ENCODE measurements around the gene DOK6. TPM values are rescaled to one million over a fixed set of nuclear protein-coding genes. Genes with fewer than 3 reads are reported as not detected.
"Not testable (repeated sequence)": the region's sequence is repeated elsewhere in the genome, so short reads cannot be mapped to it uniquely, and the experiment has no call there.

The DOK6 gene
- total RNA-seq, 2 experiments from 2014 or later: not detected

GRCh38 chr18:69813559-69813958, 412.9 kb downstream of the DOK6 start:
- ChIA-PET CTCF (no interaction called here), POLR2A (no interaction called here)
- H3K9me3 Mint-ChIP-seq (ENCODE audit: insufficient read depth): no peaks in the 10 kb centered on the region
- ATAC-seq: no peak
- no peaks in the 10 kb centered on the region for H3K36me3 Mint-ChIP-seq (ENCODE audit: low read depth)
- no peak overlapping the region for H3K27ac Mint-ChIP-seq
- no peak for DNase-seq
- no peak overlapping the region for H3K4me3 Mint-ChIP-seq
- H3K27me3 Mint-ChIP-seq (ENCODE audit: low read depth): no peaks in the 10 kb centered on the region
- H3K4me1 Mint-ChIP-seq (ENCODE audit: low read depth): no peaks in the 10 kb centered on the region

- no peaks in the 10 kb centered on the region for H3K4me1 Mint-ChIP-seq (ENCODE audit: low read depth)
- H3K4me3 Mint-ChIP-seq: no peak overlapping the region
- no peaks in the 10 kb centered on the region for H3K27me3 Mint-ChIP-seq (ENCODE audit: low read depth)
- peaks cover 4% of the 10 kb centered on the region for H3K36me3 Mint-ChIP-seq (ENCODE audit: low read depth)
- peaks cover 3% of the 10 kb centered on the region for H3K9me3 Mint-ChIP-seq (ENCODE audit: insufficient read depth)
- CTCF ChIA-PET: no interaction called here
- DNase-seq (no peak), ATAC-seq (no peak)
- POLR2A ChIA-PET: no interaction called here
- H3K27ac Mint-ChIP-seq: no peak overlapping the region
These were observed 414.2 kb downstream of the DOK6 start for GRCh38 chr18:69814861-69815385.

GRCh38 chr18:69817335-69817940, 416.8 kb downstream of the DOK6 start:
- POLR2A ChIA-PET: no interaction called here
- Mint-ChIP-seq H3K4me3 (no peak overlapping the region), H3K27me3 (ENCODE audit: low read depth) (no peaks in the 10 kb centered on the region), H3K36me3 (ENCODE audit: low read depth) (peaks cover 7% of the 10 kb centered on the region), H3K9me3 (ENCODE audit: insufficient read depth) (peaks cover 11% of the 10 kb centered on the region), H3K27ac (no peak overlapping the region), H3K4me1 (ENCODE audit: low read depth) (no peaks in the 10 kb centered on the region)
- DNase-seq (no peak), ATAC-seq (no peak)
- CTCF ChIA-PET: no interaction called here

- POLR2A ChIA-PET: no interaction called here
- no peak for DNase-seq
- Mint-ChIP-seq H3K27me3 (ENCODE audit: low read depth) (no peaks in the 10 kb centered on the region), H3K9me3 (ENCODE audit: insufficient read depth) (peaks cover 11% of the 10 kb centered on the region), H3K27ac (no peak overlapping the region), H3K4me3 (no peak overlapping the region), H3K36me3 (ENCODE audit: low read depth) (peaks cover 7% of the 10 kb centered on the region), H3K4me1 (ENCODE audit: low read depth) (no peaks in the 10 kb centered on the region)
- ATAC-seq: no peak
- CTCF ChIA-PET: no interaction called here
These were observed 418.8 kb downstream of the DOK6 start for GRCh38 chr18:69819460-69819859.

DNA sequence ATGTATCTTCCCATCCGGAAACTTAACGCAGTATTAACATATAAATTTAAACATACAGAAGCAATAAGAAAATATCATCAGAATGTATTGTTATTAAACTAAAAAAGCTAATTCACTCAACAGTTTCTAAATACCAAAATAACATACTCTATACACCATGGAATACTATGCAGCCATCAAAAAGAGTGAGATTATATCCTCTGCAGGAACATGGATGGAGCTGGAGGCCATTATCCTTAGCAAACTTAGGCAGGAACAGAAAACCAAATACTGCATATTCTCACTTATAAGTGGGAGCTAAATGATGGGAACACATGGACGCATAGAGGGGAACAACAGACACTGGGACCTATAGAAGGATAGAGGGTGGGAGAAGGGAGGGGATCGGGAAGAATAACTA, 419.9 kb downstream of the DOK6 start:
- Mint-ChIP-seq H3K27ac (no peak overlapping the region), H3K9me3 (ENCODE audit: insufficient read depth) (peaks cover 11% of the 10 kb centered on the region), H3K4me3 (no peak overlapping the region), H3K4me1 (ENCODE audit: low read depth) (no peaks in the 10 kb centered on the region), H3K27me3 (ENCODE audit: low read depth) (no peaks in the 10 kb centered on the region), H3K36me3 (ENCODE audit: low read depth) (peaks cover 9% of the 10 kb centered on the region)
- no peak for DNase-seq
- ChIA-PET POLR2A (no interaction called here), CTCF (no interaction called here)
- ATAC-seq: no peak

- H3K27me3 Mint-ChIP-seq (ENCODE audit: low read depth): no peaks in the 10 kb centered on the region
- H3K27ac Mint-ChIP-seq: no peak overlapping the region
- no peak overlapping the region for H3K4me3 Mint-ChIP-seq
- H3K36me3 Mint-ChIP-seq (ENCODE audit: low read depth): peaks cover 19% of the 10 kb centered on the region
- H3K4me1 Mint-ChIP-seq (ENCODE audit: low read depth): peaks cover 2% of the 10 kb centered on the region
- ChIA-PET POLR2A (no interaction called here), CTCF (interaction anchor here (0.6 to 2.3 kb wide), 2 partner anchors 11 to 166 kb away, joined by 3 to 6 read pairs; no protein-coding TSS in a partner anchor)
- ATAC-seq (no peak), DNase-seq (no peak)
- H3K9me3 Mint-ChIP-seq (ENCODE audit: insufficient read depth): no peaks in the 10 kb centered on the region
These were observed 429.5 kb downstream of the DOK6 start for GRCh38 chr18:69830189-69830588.

GRCh38 chr18:69834980-69835379, 434.3 kb downstream of the DOK6 start:
- H3K4me3 Mint-ChIP-seq; H3K27ac Mint-ChIP-seq; DNase-seq; POLR2A ChIA-PET; H3K4me1 Mint-ChIP-seq (ENCODE audit: low read depth); CTCF ChIA-PET; H3K9me3 Mint-ChIP-seq (ENCODE audit: insufficient read depth); H3K27me3 Mint-ChIP-seq (ENCODE audit: low read depth); ATAC-seq: not testable (repeated sequence)
- H3K36me3 Mint-ChIP-seq (ENCODE audit: low read depth): peaks cover 16% of the 10 kb centered on the region

- CTCF ChIA-PET: interaction anchor here (0.8 to 1.6 kb wide), 2 partner anchors 12 to 106 kb away, joined by 3 to 4 read pairs; no protein-coding TSS in a partner anchor
- Mint-ChIP-seq H3K9me3 (ENCODE audit: insufficient read depth) (no peaks in the 10 kb centered on the region), H3K36me3 (ENCODE audit: low read depth) (peaks cover 2% of the 10 kb centered on the region), H3K4me3 (no peak overlapping the region), H3K27ac (no peak overlapping the region), H3K27me3 (ENCODE audit: low read depth) (no peaks in the 10 kb centered on the region), H3K4me1 (ENCODE audit: low read depth) (no peaks in the 10 kb centered on the region)
- no peak for DNase-seq
- ATAC-seq: no peak
- POLR2A ChIA-PET: no interaction called here
These were observed 437.3 kb downstream of the DOK6 start for GRCh38 chr18:69838003-69838402.

GRCh38 chr18:69838620-69839411, 438.1 kb downstream of the DOK6 start:
- no peak overlapping the region for H3K4me3 Mint-ChIP-seq
- ATAC-seq (peak; percentile 73), DNase-seq (no peak)
- H3K27me3 Mint-ChIP-seq (ENCODE audit: low read depth): peaks cover 3% of the 10 kb centered on the region
- no peaks in the 10 kb centered on the region for H3K9me3 Mint-ChIP-seq (ENCODE audit: insufficient read depth)
- H3K27ac Mint-ChIP-seq: no peak overlapping the region
- H3K4me1 Mint-ChIP-seq (ENCODE audit: low read depth): no peaks in the 10 kb centered on the region
- POLR2A ChIA-PET: interaction anchor here (0.6 kb wide), 1 partner anchor 188 kb away, joined by 3 read pairs; no protein-coding TSS in a partner anchor
- CTCF ChIA-PET: interaction anchor here (0.8 to 1.6 kb wide), 2 partner anchors 11 to 105 kb away, joined by 3 to 4 read pairs; no protein-coding TSS in a partner anchor
- H3K36me3 Mint-ChIP-seq (ENCODE audit: low read depth): peaks cover 2% of the 10 kb centered on the region

GRCh38 chr18:69839497-69839896, 438.8 kb downstream of the DOK6 start:
- ChIA-PET CTCF (interaction anchor here (1.6 kb wide), 1 partner anchor 105 kb away, joined by 4 read pairs; no protein-coding TSS in a partner anchor), POLR2A (no interaction called here)
- Mint-ChIP-seq H3K27ac (no peak overlapping the region), H3K27me3 (ENCODE audit: low read depth) (peaks cover 3% of the 10 kb centered on the region), H3K9me3 (ENCODE audit: insufficient read depth) (no peaks in the 10 kb centered on the region), H3K4me3 (no peak overlapping the region), H3K4me1 (ENCODE audit: low read depth) (no peaks in the 10 kb centered on the region), H3K36me3 (ENCODE audit: low read depth) (peaks cover 2% of the 10 kb centered on the region)
- ATAC-seq (no peak), DNase-seq (no peak)

DNA sequence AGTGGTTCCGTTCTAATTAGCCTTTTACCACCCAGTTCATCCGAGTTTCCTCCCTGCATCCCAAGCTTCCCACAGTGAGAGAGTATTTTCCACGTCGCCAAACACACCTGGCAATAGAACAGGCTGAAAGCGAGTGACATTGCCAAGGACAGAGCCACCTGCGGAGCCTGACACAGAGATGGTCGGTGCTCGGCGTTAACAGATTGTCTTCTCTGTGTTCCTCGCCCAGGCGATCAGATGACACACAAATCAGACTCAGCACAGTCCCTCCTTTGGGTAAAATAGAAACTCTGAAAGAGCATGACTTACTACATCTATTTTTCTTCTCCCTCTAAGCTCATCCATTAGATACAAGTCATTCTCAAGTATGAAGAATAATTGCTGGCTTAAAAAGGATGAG, 439.3 kb downstream of the DOK6 start:
- ChIA-PET POLR2A (no interaction called here), CTCF (interaction anchor here (1.7 kb wide), 1 partner anchor 10 kb away, joined by 6 read pairs; no protein-coding TSS in a partner anchor)
- Mint-ChIP-seq H3K27me3 (ENCODE audit: low read depth) (peaks cover 3% of the 10 kb centered on the region), H3K9me3 (ENCODE audit: insufficient read depth) (no peaks in the 10 kb centered on the region), H3K36me3 (ENCODE audit: low read depth) (peaks cover 2% of the 10 kb centered on the region), H3K4me1 (ENCODE audit: low read depth) (no peaks in the 10 kb centered on the region), H3K4me3 (no peak overlapping the region), H3K27ac (no peak overlapping the region)
- no peak for ATAC-seq
- DNase-seq: no peak

DNA sequence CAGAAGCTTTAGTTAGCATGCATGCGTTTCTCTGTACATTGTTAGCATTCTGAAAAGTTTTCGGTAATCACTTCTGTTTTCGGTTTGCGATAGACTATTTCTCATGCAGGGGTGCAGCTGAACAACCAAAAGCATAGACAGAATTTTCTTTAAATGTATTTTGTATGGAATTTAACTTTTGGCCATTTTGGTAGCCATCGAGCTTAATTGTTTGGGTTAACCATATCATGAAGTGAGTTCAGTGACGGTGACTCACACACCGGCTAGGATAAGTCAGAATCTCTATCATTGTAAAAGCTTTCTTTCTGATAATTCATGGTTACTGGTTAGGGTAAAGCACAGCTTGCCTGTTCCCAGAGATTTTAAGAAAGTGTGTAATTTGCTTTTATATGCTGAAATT, 439.8 kb downstream of the DOK6 start:
- H3K36me3 Mint-ChIP-seq (ENCODE audit: low read depth): peaks cover under 1% of the 10 kb centered on the region
- ATAC-seq: no peak
- CTCF ChIA-PET: interaction anchor here (1.7 kb wide), 1 partner anchor 11 kb away, joined by 6 read pairs; no protein-coding TSS in a partner anchor
- no peak for DNase-seq
- no peak overlapping the region for H3K27ac Mint-ChIP-seq
- H3K4me3 Mint-ChIP-seq: no peak overlapping the region
- peaks cover 3% of the 10 kb centered on the region for H3K27me3 Mint-ChIP-seq (ENCODE audit: low read depth)
- H3K9me3 Mint-ChIP-seq (ENCODE audit: insufficient read depth): no peaks in the 10 kb centered on the region
- no peaks in the 10 kb centered on the region for H3K4me1 Mint-ChIP-seq (ENCODE audit: low read depth)
- POLR2A ChIA-PET: no interaction called here
